Hematopoietic multipotent progenitor cell treated with erythropoietin and hydrocortisone succinate and interleukin-3 and kit ligand, for 15 days (in vitro differentiated cells): Measurements from ENCODE around the gene GSTM1.

ENCODE experiments used
- DNase-seq: peaks from one replicate; pipeline ENCODE4 v3.0.0-alpha.2; 2015; ENCODE audit warnings: low spot score

The GSTM1 gene

DNA sequence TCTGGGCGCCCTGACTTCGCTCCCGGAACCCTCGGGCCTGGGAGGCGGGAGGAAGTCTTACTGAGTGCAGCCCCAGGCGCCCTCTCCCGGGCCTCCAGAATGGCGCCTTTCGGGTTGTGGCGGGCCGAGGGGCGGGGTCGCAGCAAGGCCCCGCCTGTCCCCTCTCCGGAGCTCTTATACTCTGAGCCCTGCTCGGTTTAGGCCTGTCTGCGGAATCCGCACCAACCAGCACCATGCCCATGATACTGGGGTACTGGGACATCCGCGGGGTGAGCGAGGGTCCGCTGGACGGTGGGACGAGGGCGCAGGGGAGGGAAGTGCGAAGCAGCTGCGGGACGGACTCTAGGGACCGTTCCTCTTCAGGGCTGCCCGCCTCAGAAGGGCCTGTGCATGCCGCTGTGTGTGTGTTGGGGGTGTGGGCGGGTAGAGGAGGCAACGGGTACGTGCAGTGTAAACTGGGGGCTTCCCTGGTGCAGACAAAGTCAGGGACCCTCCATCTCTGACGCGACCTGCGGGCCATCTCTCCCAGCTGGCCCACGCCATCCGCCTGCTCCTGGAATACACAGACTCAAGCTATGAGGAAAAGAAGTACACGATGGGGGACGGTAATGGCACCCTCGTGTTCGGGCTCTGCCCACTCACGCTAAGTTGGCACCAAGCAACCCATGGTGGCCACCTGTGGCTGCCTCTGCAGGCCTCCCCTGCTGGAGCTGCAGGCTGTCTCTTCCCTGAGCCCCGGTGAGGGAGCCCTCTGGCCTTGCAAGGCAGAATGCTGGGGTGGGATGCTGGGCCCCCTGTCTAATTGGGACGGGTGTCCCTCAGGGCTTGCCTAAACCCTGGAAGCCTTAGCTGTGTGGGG lies at the start of gene GSTM1:
GSTM1 (plus strand) TSS at position 177 of the 859 bp plus-strand sequence; CDS start at position 234, 57 bp downstream.
- no peak for DNase-seq

DNA sequence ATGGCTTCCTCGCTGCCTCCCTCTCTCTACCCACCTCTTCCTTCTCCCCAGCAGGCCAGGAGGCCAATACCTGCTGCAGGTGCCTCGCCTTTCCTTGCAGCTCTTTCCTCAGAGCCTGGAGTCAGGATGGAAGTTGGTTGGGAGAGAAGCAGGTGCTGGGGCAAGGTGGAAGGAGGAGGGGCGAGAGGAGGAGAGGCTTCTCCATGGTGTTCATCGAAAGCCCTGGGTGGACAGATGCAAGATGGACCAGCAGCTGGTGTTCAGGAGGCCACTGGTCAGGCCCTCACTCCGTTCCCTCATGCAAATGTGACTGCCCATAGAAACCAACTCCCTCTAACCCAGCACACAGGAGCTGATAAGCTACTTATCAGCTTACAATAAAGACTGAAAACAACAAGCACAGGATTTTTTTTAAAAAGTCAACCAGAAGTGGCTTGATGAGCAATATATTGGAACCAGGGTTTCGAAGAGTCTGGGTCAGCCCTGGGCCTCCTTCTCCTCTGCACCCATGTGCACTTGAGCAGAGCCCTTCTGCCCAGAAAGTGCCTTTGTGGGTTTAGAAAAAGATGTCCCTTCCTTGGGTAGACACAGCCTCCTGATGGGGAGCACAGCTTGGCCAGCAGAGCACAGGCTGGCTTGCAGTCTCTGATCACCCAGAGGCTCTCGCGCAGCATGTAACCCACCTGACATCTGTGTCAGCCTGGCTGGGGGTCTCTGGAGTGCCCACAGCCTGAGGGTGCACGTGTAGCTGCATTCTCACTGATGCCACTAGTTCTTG lies 48.4 kb upstream of the GSTM1 start:
- DNase-seq = no peak

GRCh38 chr1:109639841-109640184 lies 47.8 kb upstream of the GSTM1 start:
- DNase-seq = no peak

DNA sequence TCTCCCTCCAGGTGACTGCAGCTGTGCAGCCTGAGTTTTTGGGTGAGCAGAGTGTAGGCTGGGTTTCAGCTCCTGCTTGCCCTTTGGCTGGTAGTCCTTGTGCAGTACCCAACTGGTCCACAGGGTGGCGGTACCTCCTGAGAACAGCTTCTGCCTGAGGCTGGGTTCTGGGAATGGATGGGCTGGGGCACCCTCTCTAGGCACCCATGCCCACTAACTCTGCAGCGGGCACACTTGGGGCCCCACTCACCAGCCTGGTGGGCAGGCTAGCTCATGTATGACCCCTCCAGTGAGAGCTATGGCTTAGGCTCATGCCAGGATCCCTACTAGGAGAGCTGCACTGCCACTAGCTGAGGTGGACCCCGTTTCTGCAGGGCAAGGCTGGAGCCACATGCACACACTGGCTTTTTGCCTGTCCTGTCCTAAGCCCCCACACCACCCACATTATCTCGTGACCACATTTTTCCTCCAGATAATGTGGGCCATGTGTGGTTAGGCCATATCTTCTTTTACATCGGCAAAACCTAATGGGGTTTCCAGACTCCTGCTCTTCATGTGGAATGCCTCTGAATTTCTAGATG lies 47.2 kb upstream of the GSTM1 start:
- DNase-seq = peak; percentile 82

GRCh38 chr1:109641078-109641740 lies 46.4 kb upstream of the GSTM1 start:
- DNase-seq = no peak

DNA sequence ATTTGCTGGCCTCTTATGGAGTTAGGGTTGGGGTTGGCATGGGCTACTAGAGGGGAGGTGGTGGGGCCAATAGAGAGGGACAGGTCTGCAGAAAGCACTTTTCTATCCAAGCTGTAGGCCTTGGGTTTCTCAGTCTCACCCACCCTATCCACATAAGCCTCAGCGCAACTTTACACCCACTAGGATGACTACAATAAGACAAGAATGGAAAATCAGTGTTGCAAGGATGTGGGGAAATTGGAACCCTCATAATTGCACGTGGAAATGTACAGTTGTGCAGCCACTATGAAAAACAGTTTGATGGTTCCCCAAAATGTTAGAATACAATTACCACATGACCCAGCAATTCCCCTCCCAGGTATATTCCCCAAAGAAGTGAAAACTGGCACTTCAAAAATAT lies 45.8 kb upstream of the GSTM1 start:
- no peak for DNase-seq

DNA sequence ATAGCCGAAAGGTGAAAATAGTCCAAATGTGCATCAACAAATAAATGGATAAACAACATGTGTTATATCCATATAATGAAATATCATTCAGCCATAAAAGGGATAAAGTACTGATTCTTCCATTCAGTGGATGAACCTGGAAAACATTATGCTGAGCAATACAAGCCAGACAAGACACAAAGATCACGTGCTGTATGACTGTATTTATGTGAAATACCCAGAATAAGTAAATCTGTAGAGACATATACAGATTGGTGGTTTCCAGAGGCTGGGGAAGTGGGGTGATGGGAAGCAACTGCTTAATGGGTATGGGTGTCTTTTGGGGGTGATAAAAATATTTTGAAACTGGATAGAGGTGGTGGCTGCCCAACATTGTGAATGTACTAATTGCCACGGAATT lies 45.0 kb upstream of the GSTM1 start:
- no peak for DNase-seq

- DNase-seq = peak; percentile 75
Observed at GRCh38 chr1:109643385-109644230, 44.0 kb upstream of the GSTM1 start.

DNA sequence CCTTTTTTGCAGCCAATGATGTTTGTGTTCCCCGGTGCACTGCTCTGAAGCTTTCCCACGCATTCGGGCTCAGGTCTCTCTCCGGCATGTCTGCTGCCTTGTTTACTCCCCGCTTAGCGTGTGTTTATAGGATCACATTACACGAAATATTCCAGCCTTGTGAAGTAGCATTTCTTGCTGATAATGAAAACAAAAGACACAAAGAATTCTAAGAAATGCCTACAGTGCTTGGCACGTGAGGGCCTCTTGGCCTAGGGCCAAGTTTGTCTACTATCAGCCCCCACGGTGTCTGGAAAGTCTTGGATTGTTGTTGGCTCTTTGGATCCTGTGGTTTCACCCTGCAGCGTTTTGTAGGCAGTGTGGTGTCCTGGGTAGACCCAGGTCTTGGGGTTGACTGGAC lies 42.9 kb upstream of the GSTM1 start:
- peak; percentile 21 for DNase-seq

- no peak for DNase-seq
Observed at GRCh38 chr1:109649491-109649914, 38.1 kb upstream of the GSTM1 start.

DNA sequence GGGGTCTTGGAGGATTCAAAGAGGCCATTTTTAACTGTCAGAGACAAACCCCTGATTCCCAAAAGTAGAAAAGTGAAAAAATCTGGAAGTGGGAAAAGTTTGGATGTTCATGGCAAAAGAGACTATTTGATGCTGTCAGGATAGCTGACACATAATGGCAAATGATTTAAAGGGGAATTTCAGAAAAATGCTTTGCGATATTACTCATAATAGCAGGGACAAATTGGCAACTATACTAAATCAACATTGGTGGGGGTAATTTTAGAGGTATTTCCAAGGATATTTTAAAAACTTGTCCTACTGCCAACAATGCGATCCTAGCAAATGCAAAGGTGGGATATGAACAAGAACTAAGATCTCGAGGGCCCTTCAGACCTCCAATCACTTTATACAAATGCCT lies 37.0 kb upstream of the GSTM1 start:
- DNase-seq = no peak

DNA sequence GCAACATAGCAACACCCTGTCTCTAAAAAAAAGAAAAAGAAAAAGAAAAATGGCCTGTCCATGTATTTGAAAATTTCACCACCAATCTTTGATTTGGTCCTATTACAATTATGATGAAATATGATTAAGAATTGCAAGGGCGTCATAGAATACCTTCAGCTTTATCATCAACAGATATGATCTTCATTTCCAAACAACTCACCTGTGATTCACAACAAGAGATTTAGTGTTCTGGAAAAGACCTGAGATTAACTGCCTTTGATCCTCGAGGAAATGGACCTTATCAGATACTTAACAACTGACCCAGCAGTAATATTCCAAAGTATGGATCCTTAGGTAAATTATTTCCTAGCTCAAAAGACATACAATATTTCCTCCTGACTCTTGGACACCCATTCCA lies 35.2 kb upstream of the GSTM1 start:
- no peak for DNase-seq

- DNase-seq = no peak
Observed at GRCh38 chr1:109653306-109653705, 34.3 kb upstream of the GSTM1 start.

DNA sequence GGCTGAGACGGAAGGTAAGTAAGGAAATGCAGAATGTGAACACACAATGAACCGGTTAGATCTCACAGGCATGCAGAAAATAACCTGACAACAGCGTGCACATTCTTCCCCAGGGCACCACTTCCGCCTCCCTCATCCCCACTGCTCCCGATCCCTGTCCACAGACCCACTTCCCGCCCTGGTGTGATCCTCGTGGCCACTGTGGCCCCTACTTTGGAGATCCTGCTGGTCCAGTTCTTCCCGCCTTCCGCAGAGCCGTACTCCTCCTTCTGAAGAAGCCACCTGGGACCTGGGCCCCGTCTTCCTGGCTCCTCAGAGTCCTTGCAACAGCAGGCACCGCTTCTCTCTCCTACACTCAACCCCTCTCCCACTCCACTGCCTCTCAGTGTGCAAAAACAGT lies 33.1 kb upstream of the GSTM1 start:
- no peak for DNase-seq

- DNase-seq = peak; percentile 32
Observed at GRCh38 chr1:109655615-109656519, 31.8 kb upstream of the GSTM1 start, which contains the start of gene GSTM4. Gene GSTM4 (plus strand): TSS chr1:109656099. CDS start chr1:109656390, 291 bp downstream.

DNA sequence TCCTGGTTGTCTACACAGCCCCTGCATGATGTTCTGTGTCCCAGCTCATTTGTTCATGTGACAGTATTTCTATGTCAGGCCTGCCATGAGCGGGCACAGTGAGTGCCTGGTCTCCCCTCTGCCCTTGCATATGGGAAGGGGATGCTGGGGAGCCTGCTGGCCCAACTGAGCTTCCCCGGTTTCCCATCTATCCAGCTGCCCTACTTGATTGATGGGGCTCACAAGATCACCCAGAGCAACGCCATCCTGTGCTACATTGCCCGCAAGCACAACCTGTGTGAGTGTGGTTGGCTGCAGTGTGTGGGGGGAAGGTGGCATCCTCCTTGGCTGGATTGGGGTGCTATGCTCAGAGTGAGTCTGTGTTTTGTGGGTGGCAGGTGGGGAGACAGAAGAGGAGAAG lies 30.2 kb upstream of the GSTM1 start:
- DNase-seq = no peak

- no peak for DNase-seq
Observed at GRCh38 chr1:109657970-109658369, 29.6 kb upstream of the GSTM1 start.

- no peak for DNase-seq
Observed at GRCh38 chr1:109658533-109659042, 29.0 kb upstream of the GSTM1 start.

GRCh38 chr1:109659145-109659544 lies 28.5 kb upstream of the GSTM1 start:
- no peak for DNase-seq
